Natural killer cell (primary cell): Measurements from ENCODE around the gene UGT1A9. TPM values are rescaled to one million over a fixed set of nuclear protein-coding genes. Genes with fewer than 3 reads are reported as not detected.

ENCODE experiments used
- ATAC-seq, 3 donors: fragments of 150-1000 bp in 2 of 3; fragments of 200-7000 bp in 1 of 3; cut with Tn5 transposase; 1 replicate in 1 of 3; 2 replicates in 2 of 3; pipeline ENCODE4 v1.10.0; 2021; ENCODE audit warnings: mild to moderate bottlenecking in 2 of 3, moderate library complexity in 2 of 3
- DNase-seq, 2 donors: peaks; one replicate each; pipeline versions ENCODE4 v3.0.0 to v3.0.0-alpha.2; 2013 to 2021; ENCODE audit warnings: mixed read lengths in 1 of 2
- H3K27ac ChIP-seq: one replicate; pipeline ENCODE4 v1.5.1; 2013; ENCODE audit warnings: mild to moderate bottlenecking, low read length
- H3K27me3 ChIP-seq: one replicate; pipeline ENCODE4 v1.6.1; 2013; ENCODE audit warnings: low read length; ENCODE audit not compliant: control insufficient read depth, insufficient read depth
- H3K36me3 ChIP-seq: one replicate; pipeline ENCODE4 v1.6.1; 2013; ENCODE audit warnings: low read length; ENCODE audit not compliant: control insufficient read depth, insufficient read depth
- H3K4me1 ChIP-seq: one replicate; pipeline ENCODE4 v1.6.1; 2013; ENCODE audit warnings: low read length; ENCODE audit not compliant: control insufficient read depth, insufficient read depth
- H3K4me3 ChIP-seq: one replicate; pipeline ENCODE4 v1.5.1; 2013; ENCODE audit warnings: low read length
- H3K9me3 ChIP-seq: one replicate; pipeline ENCODE4 v1.6.1; 2013; ENCODE audit warnings: low read length; ENCODE audit not compliant: control insufficient read depth, insufficient read depth
- H3K27ac Mint-ChIP-seq, 2 donors: one replicate each; pipeline ENCODE4 v1.8.0; 2022; ENCODE audit warnings: mild to moderate bottlenecking in 2 of 2, mixed read lengths in 2 of 2, moderate library complexity in 1 of 2
- H3K27me3 Mint-ChIP-seq, 2 donors: one replicate each; pipeline ENCODE4 v1.8.0; 2022; ENCODE audit warnings: low read depth in 2 of 2, mixed read lengths in 2 of 2
- H3K36me3 Mint-ChIP-seq: one replicate; pipeline ENCODE4 v1.8.0; 2022; ENCODE audit warnings: mixed read lengths
- H3K4me1 Mint-ChIP-seq, 2 donors: one replicate each; pipeline ENCODE4 v1.8.0; 2022; ENCODE audit warnings: mixed read lengths in 2 of 2
- H3K4me3 Mint-ChIP-seq: one replicate; pipeline ENCODE4 v1.8.0; 2022; ENCODE audit warnings: mild to moderate bottlenecking, moderate library complexity, mixed read lengths
- H3K9me3 Mint-ChIP-seq, 2 donors: one replicate each; pipeline ENCODE4 v1.8.0; 2022; ENCODE audit warnings: mixed read lengths in 2 of 2
- WGBS: methylation state at CpG from one replicate; pipeline ENCODE4 v1.1.7; 2013; ENCODE audit warnings: missing lambda C conversion rate; ENCODE audit not compliant: insufficient coverage; 5-methylcytosine and 5-hydroxymethylcytosine counted together
- intact Hi-C: fragments of 100-400 bp; cut with micrococcal nuclease; formaldehyde crosslinking; loops from one replicate; pipeline ENCODE4 v1.14.2; 2022
- total RNA-seq, 4 donors: library from RNA; stranded (reverse); fragments of 120-200 nt in 1 of 4; gene quantifications; one replicate each; pipeline versions ENCODE4 v1.2.3 to v1.2.4, GENCODE V29; 2013 to 2022
- TF ChIP-seq, protein P1 (sequence below): fragments of 200-600 bp; IDR thresholded peaks from one replicate; pipeline ENCODE4 v1.8.0; 2022; ENCODE audit warnings: antibody characterized with exemption

Gene UGT1A9
- total RNA-seq, 3 donors from 2014 or later (not counting 1 experiment from before 2014, with no cell fraction given): not detected

DNA sequence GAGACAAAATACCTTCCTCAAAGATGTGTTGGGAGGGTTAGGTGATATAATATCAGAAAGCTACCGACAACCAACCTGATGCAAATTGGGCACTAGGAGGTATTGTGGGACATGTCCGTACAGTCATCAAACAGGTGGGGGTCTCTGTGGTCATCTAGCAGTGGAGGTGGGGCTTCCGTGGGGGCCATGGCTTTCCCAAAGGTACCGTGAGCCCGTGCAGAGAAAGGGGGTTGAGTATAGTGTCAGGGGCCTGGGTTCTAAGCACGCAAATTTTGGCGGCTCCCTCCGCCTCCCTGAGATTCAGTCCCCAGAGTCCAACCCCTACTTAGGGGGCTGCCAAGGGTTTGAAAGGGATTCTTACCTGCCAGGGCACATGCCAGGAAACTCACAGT, 150.0 kb downstream of the UGT1A9 start:
- Histone ChIP-seq H3K36me3 (no peaks in the 10 kb centered on the region), H3K4me1 (no peaks in the 10 kb centered on the region), H3K4me3 (no peak overlapping the region), H3K9me3 (no peaks in the 10 kb centered on the region), H3K27ac (no peak overlapping the region), H3K27me3 (no peaks in the 10 kb centered on the region)
- TF ChIP-seq, protein P1, sequence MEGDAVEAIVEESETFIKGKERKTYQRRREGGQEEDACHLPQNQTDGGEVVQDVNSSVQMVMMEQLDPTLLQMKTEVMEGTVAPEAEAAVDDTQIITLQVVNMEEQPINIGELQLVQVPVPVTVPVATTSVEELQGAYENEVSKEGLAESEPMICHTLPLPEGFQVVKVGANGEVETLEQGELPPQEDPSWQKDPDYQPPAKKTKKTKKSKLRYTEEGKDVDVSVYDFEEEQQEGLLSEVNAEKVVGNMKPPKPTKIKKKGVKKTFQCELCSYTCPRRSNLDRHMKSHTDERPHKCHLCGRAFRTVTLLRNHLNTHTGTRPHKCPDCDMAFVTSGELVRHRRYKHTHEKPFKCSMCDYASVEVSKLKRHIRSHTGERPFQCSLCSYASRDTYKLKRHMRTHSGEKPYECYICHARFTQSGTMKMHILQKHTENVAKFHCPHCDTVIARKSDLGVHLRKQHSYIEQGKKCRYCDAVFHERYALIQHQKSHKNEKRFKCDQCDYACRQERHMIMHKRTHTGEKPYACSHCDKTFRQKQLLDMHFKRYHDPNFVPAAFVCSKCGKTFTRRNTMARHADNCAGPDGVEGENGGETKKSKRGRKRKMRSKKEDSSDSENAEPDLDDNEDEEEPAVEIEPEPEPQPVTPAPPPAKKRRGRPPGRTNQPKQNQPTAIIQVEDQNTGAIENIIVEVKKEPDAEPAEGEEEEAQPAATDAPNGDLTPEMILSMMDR: no peak
- no peak overlapping the region for H3K27ac Mint-ChIP-seq
- peaks cover 0 to 5% of the 10 kb centered on the region in 2 donors for H3K4me1 Mint-ChIP-seq
- DNase-seq: peak in 1 of 2 donors; percentile 10
- intact Hi-C loops: no loop called here
- ATAC-seq: no peak
- peaks cover 0 to 14% of the 10 kb centered on the region in 2 donors for H3K27me3 Mint-ChIP-seq
- no peaks in the 10 kb centered on the region for H3K9me3 Mint-ChIP-seq
- H3K4me3 Mint-ChIP-seq: no peak overlapping the region
- no peaks in the 10 kb centered on the region for H3K36me3 Mint-ChIP-seq
- 93% methylated on average over 8 of the region's 8 CpGs for WGBS

DNA sequence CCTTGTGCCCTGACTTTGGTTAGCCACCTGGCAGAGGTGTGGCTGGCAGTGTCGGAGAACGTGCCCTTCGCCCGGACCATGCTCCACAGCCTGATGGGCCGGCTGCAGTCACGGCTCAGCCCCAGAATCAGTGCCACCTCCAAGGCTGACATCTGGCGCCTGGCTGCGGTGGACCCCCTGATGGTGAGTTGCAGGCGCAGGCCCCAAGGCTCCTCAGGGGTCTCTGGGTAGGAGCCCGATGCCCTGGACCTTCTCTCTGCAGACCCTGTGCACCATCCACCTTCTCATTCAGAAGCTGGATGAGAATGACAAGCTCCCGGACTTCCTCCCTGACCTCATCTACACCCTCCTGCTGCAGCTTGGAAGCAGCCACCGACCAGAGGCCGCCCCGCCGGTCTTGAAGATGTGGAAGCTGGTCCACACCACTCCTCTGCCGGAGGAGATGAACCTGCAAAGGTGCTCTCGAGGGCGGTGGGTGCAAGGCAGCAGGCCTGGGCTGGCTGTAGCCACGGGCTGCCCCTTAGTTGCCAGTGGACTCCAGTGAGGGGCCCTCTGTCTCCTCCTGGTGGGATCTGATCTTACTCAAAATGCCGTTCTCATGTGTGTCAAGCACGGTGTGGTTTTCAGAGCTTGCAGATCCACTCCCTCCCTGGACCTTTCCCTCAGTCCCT, 150.5 kb downstream of the UGT1A9 start:
- no peak overlapping the region for H3K27ac ChIP-seq
- no peaks in the 10 kb centered on the region for H3K9me3 ChIP-seq
- DNase-seq (peak in 1 of 2 donors; percentile 10), ATAC-seq (no peak)
- Mint-ChIP-seq H3K9me3 (no peaks in the 10 kb centered on the region), H3K27me3 (peaks cover 0 to 14% of the 10 kb centered on the region in 2 donors), H3K4me3 (no peak overlapping the region), H3K27ac (no peak overlapping the region), H3K4me1 (peaks cover 0 to 2% of the 10 kb centered on the region in 2 donors), H3K36me3 (no peaks in the 10 kb centered on the region)
- 91% methylated on average over 21 of the region's 21 CpGs for WGBS
- intact Hi-C loops: no loop called here
- no peak overlapping the region for H3K4me3 ChIP-seq
- H3K4me1 ChIP-seq: no peaks in the 10 kb centered on the region
- H3K36me3 ChIP-seq: no peaks in the 10 kb centered on the region
- TF ChIP-seq, protein P1: no peak
- H3K27me3 ChIP-seq: no peaks in the 10 kb centered on the region

Other genes with a start within 250 kb of the UGT1A9 start
- 10 to 100 TPM; 17.4 to 20.6 (median 19.4) TPM for gene USP40, start 105.1 kb upstream of the UGT1A9 start, total RNA-seq
- gene UGT1A8, start 54.3 kb upstream of the UGT1A9 start, total RNA-seq: not detected
- gene UGT1A10, start 35.5 kb upstream of the UGT1A9 start, total RNA-seq: not detected
- not detected for gene UGT1A7, start 10.0 kb downstream of the UGT1A9 start, total RNA-seq
- not detected for gene UGT1A6, start 21.0 kb downstream of the UGT1A9 start, total RNA-seq
- gene UGT1A5, start 41.0 kb downstream of the UGT1A9 start, total RNA-seq: not detected
- gene UGT1A4, start 46.8 kb downstream of the UGT1A9 start, total RNA-seq: not detected
- gene UGT1A3, start 57.1 kb downstream of the UGT1A9 start, total RNA-seq: not detected
- not detected for gene UGT1A1, start 88.4 kb downstream of the UGT1A9 start, total RNA-seq
- not detected for gene MROH2A, start 106.4 kb downstream of the UGT1A9 start, total RNA-seq
- gene HJURP, start 182.6 kb downstream of the UGT1A9 start, total RNA-seq: 1 to 10 TPM in 2 of 3 donors, under 1 TPM in 1; 0.87 to 3.2 (median 1.5) TPM
- not detected for gene TRPM8, start 245.5 kb downstream of the UGT1A9 start, total RNA-seq